Endometrial microvascular endothelial cells (primary cell): ENCODE measurements around the gene FECH. TPM values are rescaled to one million over a fixed set of nuclear protein-coding genes. Genes with fewer than 3 reads are reported as not detected.
"Not testable (repeated sequence)": the region's sequence is repeated elsewhere in the genome, so short reads cannot be mapped to it uniquely, and the experiment has no call there.

ENCODE experiments used
- in situ Hi-C: cut with HindIII; loops from 2 replicates; pipeline ENCODE4 v1.10.0; 2017; ENCODE audit warnings: low sequenced_read_pairs, low pct_unique_long_range_greater_than_20kb; ENCODE audit errors: inconsistent ontology term
- total RNA-seq: library from RNA; depleted of rRNA; stranded (reverse); fragments of >200 nt; gene quantifications from one replicate; pipeline ENCODE4 v1.2.3, GENCODE V29; 2015; ENCODE audit errors: inconsistent ontology term

Gene FECH
- total RNA-seq, 1 donor from 2014 or later = 99.5 TPM

GRCh38 chr18:57538614-57539013 is 47.9 kb downstream of the FECH start:
- in situ Hi-C loops = no loop called here

- in situ Hi-C loops = no loop called here
Observed at GRCh38 chr18:57534511-57534909, 52.0 kb downstream of the FECH start.

GRCh38 chr18:57533868-57534510 is 52.5 kb downstream of the FECH start:
- in situ Hi-C loops = no loop called here

- in situ Hi-C loops = no loop called here
Observed at GRCh38 chr18:57533006-57533867, 53.3 kb downstream of the FECH start.

- in situ Hi-C loops = no loop called here
Observed at GRCh38 chr18:57529151-57529550, 57.4 kb downstream of the FECH start.

- in situ Hi-C loops = no loop called here
Observed at GRCh38 chr18:57527556-57528229, 58.8 kb downstream of the FECH start.

- in situ Hi-C loops = no loop called here
Observed at GRCh38 chr18:57523171-57523956, 63.1 kb downstream of the FECH start.

- in situ Hi-C loops = not testable (repeated sequence)
Observed at GRCh38 chr18:57522348-57522747, 64.2 kb downstream of the FECH start.

- in situ Hi-C loops = no loop called here
Observed at GRCh38 chr18:57519668-57520424, 66.7 kb downstream of the FECH start.

- in situ Hi-C loops = no loop called here
Observed at GRCh38 chr18:57518533-57518932, 68.0 kb downstream of the FECH start.

GRCh38 chr18:57516056-57516455 is 70.4 kb downstream of the FECH start:
- in situ Hi-C loops = no loop called here

GRCh38 chr18:57505231-57505630 is 81.3 kb downstream of the FECH start:
- in situ Hi-C loops = no loop called here

GRCh38 chr18:57502624-57503023 is 83.9 kb downstream of the FECH start:
- in situ Hi-C loops = no loop called here

GRCh38 chr18:57498682-57499256 is 87.7 kb downstream of the FECH start:
- in situ Hi-C loops = no loop called here
